Sciatic nerve (tissue), 2 donors: ENCODE measurements around the gene PTPRN2. TPM values are rescaled to one million over a fixed set of nuclear protein-coding genes. Genes with fewer than 3 reads are reported as not detected.

Source experiments
- ATAC-seq: fragments of 200-7000 bp; cut with Tn5 transposase; one replicate; pipeline ENCODE4 v1.9.1; 2020; ENCODE audit warnings: mild to moderate bottlenecking, moderate library complexity
- DNase-seq: peaks from one replicate; pipeline ENCODE4 v3.0.0-alpha.2; 2020; ENCODE audit warnings: low spot score
- intact Hi-C: fragments of 100-400 bp; cut with DNase I; formaldehyde crosslinking; loops from one replicate; pipeline ENCODE4 v1.14.2; 2022
- total RNA-seq: library from RNA; stranded (reverse); fragmentation: NEBNext Ultra II Directional; extraction: Animal tissue kit (Norgen Biotek cat#: 25700); gene quantifications from one replicate; pipeline ENCODE4 v1.2.1, GENCODE V29; 2021
- donor health status: DM: no; HTN: no; CAD: no.
- donor health status: DM: no; HTN: no; CAD: no.

PTPRN2 gene
- total RNA-seq, 1 donor from 2014 or later: 12.7 TPM

GRCh38 chr7:157770716-157771320, 816.8 kb downstream of the PTPRN2 start:
- intact Hi-C loops: no loop called here
- ATAC-seq: no peak
- DNase-seq: no peak

GRCh38 chr7:157769526-157770215, 818.0 kb downstream of the PTPRN2 start:
- DNase-seq (no peak), ATAC-seq (peak; percentile 34)
- intact Hi-C loops: no loop called here

- DNase-seq (no peak), ATAC-seq (no peak)
- intact Hi-C loops: no loop called here
Measured at GRCh38 chr7:157769086-157769485, 818.5 kb downstream of the PTPRN2 start.

- no peak for ATAC-seq
Measured at GRCh38 chr7:157768198-157768597, 819.4 kb downstream of the PTPRN2 start.

GRCh38 chr7:157767506-157768197, 820.0 kb downstream of the PTPRN2 start:
- intact Hi-C loops: no loop called here
- ATAC-seq (no peak), DNase-seq (no peak)

More at GRCh38 chr7:157768198-157768597, 819.4 kb downstream of the PTPRN2 start:
- DNase-seq: no peak
- intact Hi-C loops: no loop called here

- no peak for DNase-seq
- intact Hi-C loops: no loop called here
- no peak for ATAC-seq
Measured at GRCh38 chr7:157766098-157766497, 821.5 kb downstream of the PTPRN2 start.

- intact Hi-C loops: no loop called here
- DNase-seq (no peak), ATAC-seq (no peak)
Measured at GRCh38 chr7:157764946-157765537, 822.6 kb downstream of the PTPRN2 start.

- intact Hi-C loops: no loop called here
- no peak for DNase-seq
- ATAC-seq: no peak
Measured at GRCh38 chr7:157764193-157764592, 823.4 kb downstream of the PTPRN2 start.

GRCh38 chr7:157763279-157764000, 824.2 kb downstream of the PTPRN2 start:
- ATAC-seq: no peak
- DNase-seq: no peak
- intact Hi-C loops: no loop called here

- intact Hi-C loops: no loop called here
- ATAC-seq (no peak), DNase-seq (no peak)
Measured at GRCh38 chr7:157762824-157763223, 824.8 kb downstream of the PTPRN2 start.

- DNase-seq: no peak
- ATAC-seq: no peak
- intact Hi-C loops: no loop called here
Measured at GRCh38 chr7:157760004-157760730, 827.5 kb downstream of the PTPRN2 start.

- ATAC-seq: no peak
- no peak for DNase-seq
- intact Hi-C loops: no loop called here
Measured at GRCh38 chr7:157759246-157759805, 828.3 kb downstream of the PTPRN2 start.

- DNase-seq (no peak), ATAC-seq (no peak)
- intact Hi-C loops: no loop called here
Measured at GRCh38 chr7:157758468-157759245, 829.0 kb downstream of the PTPRN2 start.

GRCh38 chr7:157757776-157758467, 829.7 kb downstream of the PTPRN2 start:
- intact Hi-C loops: no loop called here
- ATAC-seq (no peak), DNase-seq (no peak)

- no peak for ATAC-seq
- intact Hi-C loops: no loop called here
- no peak for DNase-seq
Measured at GRCh38 chr7:157757211-157757610, 830.4 kb downstream of the PTPRN2 start.

- DNase-seq (no peak), ATAC-seq (no peak)
- intact Hi-C loops: no loop called here
Measured at GRCh38 chr7:157755741-157756140, 831.9 kb downstream of the PTPRN2 start.

GRCh38 chr7:157754416-157754790, 833.2 kb downstream of the PTPRN2 start:
- intact Hi-C loops: no loop called here
- DNase-seq: peak; percentile 36
- ATAC-seq: no peak
